ENCODE data around the gene MAPKAPK2. TPM values are rescaled to one million over a fixed set of nuclear protein-coding genes. Genes with fewer than 3 reads are reported as not detected.
A peak's percentile ranks its signal among the peaks of the same experiment; 100 is the strongest.
"Not testable (repeated sequence)": the region's sequence is repeated elsewhere in the genome, so short reads cannot be mapped to it uniquely, and the experiment has no call there.

Gene MAPKAPK2
- total RNA-seq, 4 donors from 2014 or later: 37.8 to 50.7 (median 43.2) TPM

- intact Hi-C loops (cut with DNase I): no loop called here
- no peak for DNase-seq
- H3K4me1 ChIP-seq: peaks cover 0 to 7% (median 0%) of the 10 kb centered on the region in 3 donors
- peaks cover 0 to 32% (median 0%) of the 10 kb centered on the region in 4 donors for H3K27me3 ChIP-seq
- WGBS, 2 donors: 63 to 80% methylated on average over 5 to 6 of the region's 6 CpGs
- H3K27ac ChIP-seq: no peak overlapping the region
- no peak overlapping the region for H3K4me3 ChIP-seq
- peaks cover 0 to 7% (median 0%) of the 10 kb centered on the region in 3 donors for H3K9me3 ChIP-seq
- H3K36me3 ChIP-seq: no peaks in the 10 kb centered on the region
- TF ChIP-seq CTCF (IDR thresholded peaks at IDR 0.05) (no peak), POLR2A (IDR thresholded peaks at IDR 0.05) (no peak)
Observed at GRCh38 chr1:206761159-206761768, 76.6 kb downstream of the MAPKAPK2 start.

- H3K27me3 ChIP-seq: peaks cover 0 to 39% (median 0%) of the 10 kb centered on the region in 4 donors
- intact Hi-C loops (cut with DNase I); H3K9me3 ChIP-seq; H3K27ac ChIP-seq; H3K36me3 ChIP-seq; DNase-seq; H3K4me3 ChIP-seq: not testable (repeated sequence)
- 82 to 85% methylated on average over 11 to 12 of the region's 12 CpGs for WGBS, 2 donors
- peaks cover 0 to 18% (median 0%) of the 10 kb centered on the region in 3 donors for H3K4me1 ChIP-seq
Observed at GRCh38 chr1:206762741-206763364, 78.1 kb downstream of the MAPKAPK2 start.

GRCh38 chr1:206765771-206766170, 81.1 kb downstream of the MAPKAPK2 start:
- Histone ChIP-seq H3K4me1 (peaks cover 0 to 19% (median 0%) of the 10 kb centered on the region in 3 donors), H3K27me3 (peaks cover 0 to 26% (median 0%) of the 10 kb centered on the region in 4 donors)
- H3K27ac ChIP-seq; DNase-seq; intact Hi-C loops (cut with DNase I); H3K36me3 ChIP-seq; H3K9me3 ChIP-seq; H3K4me3 ChIP-seq: not testable (repeated sequence)
- 60 to 90% methylated on average over 1 of the region's 1 CpG for WGBS, 2 donors

GRCh38 chr1:206766251-206766856, 81.6 kb downstream of the MAPKAPK2 start:
- H3K4me3 ChIP-seq: no peak overlapping the region
- 35 to 50% methylated on average over 8 of the region's 8 CpGs for WGBS, 2 donors
- peaks cover 0 to 25% (median 0%) of the 10 kb centered on the region in 3 donors for H3K4me1 ChIP-seq
- no peak for DNase-seq
- intact Hi-C loops (cut with DNase I): no loop called here
- no peaks in the 10 kb centered on the region for H3K36me3 ChIP-seq
- peak overlapping the region in 1 of 4 donors; percentile 28 for H3K27ac ChIP-seq
- no peak for TF ChIP-seq POLR2A (IDR thresholded peaks at IDR 0.05)
- TF ChIP-seq CTCF (IDR thresholded peaks at IDR 0.05): no peak
- H3K9me3 ChIP-seq: peaks cover 0 to 7% (median 0%) of the 10 kb centered on the region in 3 donors
- peaks cover 0 to 20% (median 0%) of the 10 kb centered on the region in 4 donors for H3K27me3 ChIP-seq

GRCh38 chr1:206768472-206769303, 84.0 kb downstream of the MAPKAPK2 start:
- peaks cover 0 to 33% (median 0%) of the 10 kb centered on the region in 3 donors for H3K4me1 ChIP-seq
- no peak for DNase-seq
- WGBS, 2 donors: 63 to 78% methylated on average over 13 of the region's 14 CpGs
- no peaks in the 10 kb centered on the region for H3K36me3 ChIP-seq
- no peak for TF ChIP-seq POLR2A (IDR thresholded peaks at IDR 0.05)
- no peak for TF ChIP-seq CTCF (IDR thresholded peaks at IDR 0.05)
- H3K4me3 ChIP-seq: peak overlapping the region in 1 of 4 donors; percentile 16
- peaks cover 0 to 32% (median 0%) of the 10 kb centered on the region in 4 donors for H3K27me3 ChIP-seq
- intact Hi-C loops (cut with DNase I): no loop called here
- H3K27ac ChIP-seq: no peak overlapping the region
- H3K9me3 ChIP-seq: peaks cover 0 to 3% (median 0%) of the 10 kb centered on the region in 3 donors
